Uterus (tissue), 2 donors: ENCODE measurements around the gene PLEKHB2.

Source experiments
- POLR2A ChIP-seq, 2 donors: fragments of 450-650 bp; IDR thresholded peaks; one replicate each; pipeline ENCODE4 v1.6.1; 2016; ENCODE audit warnings: antibody characterized with exemption in 2 of 2, mild to moderate bottlenecking in 1 of 2, moderate library complexity in 1 of 2
- TF ChIP-seq, protein P1 (sequence below), 4 experiments: fragments of 200-600 bp in 2 of 4; fragments of 450-650 bp in 2 of 4; sonication (generic) in 2 of 4; IDR thresholded peaks; one replicate each; pipeline ENCODE4 v1.5.1; 2016 to 2019; ENCODE audit warnings: antibody characterized with exemption in 4 of 4, mild to moderate bottlenecking in 2 of 4, moderate library complexity in 1 of 4

DNA sequence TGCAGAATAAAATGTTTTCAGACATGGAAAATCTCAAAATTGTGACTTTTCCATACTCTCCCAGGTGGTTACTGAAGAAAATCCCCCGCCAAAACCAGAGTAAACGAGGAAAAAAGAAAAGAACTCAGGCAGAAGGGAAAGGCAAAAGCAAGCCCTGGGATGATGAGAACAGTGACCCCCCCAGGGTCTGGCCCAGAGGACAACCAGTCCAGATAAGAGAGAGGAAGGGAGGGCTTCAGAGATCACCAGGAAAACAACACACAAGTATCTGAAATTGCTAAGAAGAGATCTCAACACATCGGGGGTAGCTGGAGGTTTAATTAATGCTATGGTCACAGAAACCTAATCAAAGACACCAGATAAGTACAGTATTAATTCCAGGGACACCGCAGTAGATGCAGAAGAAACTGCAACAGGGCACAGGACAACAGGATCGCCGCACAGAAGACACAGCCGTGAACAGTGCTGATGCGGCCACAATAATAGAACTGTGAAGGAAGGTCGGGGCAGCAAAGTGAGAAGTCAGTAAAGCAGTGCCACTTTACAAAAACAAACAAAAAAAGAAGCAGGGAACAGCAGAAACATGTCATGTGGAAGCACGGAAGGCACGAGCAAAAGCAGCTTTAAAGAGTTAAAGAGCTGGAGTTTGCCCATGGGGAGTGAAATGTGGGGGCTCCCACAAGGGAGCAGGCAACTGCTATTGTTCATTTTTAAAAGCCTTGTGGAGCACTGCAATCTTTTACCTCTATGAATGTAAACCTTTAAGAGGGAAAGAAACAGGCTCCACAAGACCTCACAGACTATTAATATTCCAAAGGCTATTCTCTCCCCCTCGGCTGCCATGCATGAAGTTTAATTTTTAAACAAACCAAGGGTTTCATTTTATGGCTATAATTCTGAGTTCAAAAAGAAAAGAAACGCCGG is 40.3 kb upstream of the PLEKHB2 start:
- TF ChIP-seq, protein P1, sequence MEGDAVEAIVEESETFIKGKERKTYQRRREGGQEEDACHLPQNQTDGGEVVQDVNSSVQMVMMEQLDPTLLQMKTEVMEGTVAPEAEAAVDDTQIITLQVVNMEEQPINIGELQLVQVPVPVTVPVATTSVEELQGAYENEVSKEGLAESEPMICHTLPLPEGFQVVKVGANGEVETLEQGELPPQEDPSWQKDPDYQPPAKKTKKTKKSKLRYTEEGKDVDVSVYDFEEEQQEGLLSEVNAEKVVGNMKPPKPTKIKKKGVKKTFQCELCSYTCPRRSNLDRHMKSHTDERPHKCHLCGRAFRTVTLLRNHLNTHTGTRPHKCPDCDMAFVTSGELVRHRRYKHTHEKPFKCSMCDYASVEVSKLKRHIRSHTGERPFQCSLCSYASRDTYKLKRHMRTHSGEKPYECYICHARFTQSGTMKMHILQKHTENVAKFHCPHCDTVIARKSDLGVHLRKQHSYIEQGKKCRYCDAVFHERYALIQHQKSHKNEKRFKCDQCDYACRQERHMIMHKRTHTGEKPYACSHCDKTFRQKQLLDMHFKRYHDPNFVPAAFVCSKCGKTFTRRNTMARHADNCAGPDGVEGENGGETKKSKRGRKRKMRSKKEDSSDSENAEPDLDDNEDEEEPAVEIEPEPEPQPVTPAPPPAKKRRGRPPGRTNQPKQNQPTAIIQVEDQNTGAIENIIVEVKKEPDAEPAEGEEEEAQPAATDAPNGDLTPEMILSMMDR (IDR thresholded peaks at IDR 0.05), result no peak
- no peak for TF ChIP-seq POLR2A (IDR thresholded peaks at IDR 0.05)
